Hepatocyte (in vitro differentiated cells): ENCODE measurements around the gene CTNNBIP1. TPM values are rescaled to one million over a fixed set of nuclear protein-coding genes. Genes with fewer than 3 reads are reported as not detected.

Source experiments
- DNase-seq: peaks from one replicate; pipeline ENCODE4 v3.0.0-alpha.2; 2016; ENCODE audit warnings: low spot score
- H2AFZ ChIP-seq: fragments of 200-600 bp; sonication (generic); 2 replicates; pipeline ENCODE4 v1.6.0; 2016; ENCODE audit warnings: antibody characterized with exemption, mild to moderate bottlenecking
- H3K27ac ChIP-seq: fragments of 200-600 bp; sonication (generic); 2 replicates; pipeline ENCODE4 v1.5.1; 2016; ENCODE audit warnings: mild to moderate bottlenecking
- H3K27me3 ChIP-seq: fragments of 200-600 bp; sonication (generic); 2 replicates; pipeline ENCODE4 v1.6.1; 2016
- H3K36me3 ChIP-seq: fragments of 200-600 bp; sonication (generic); replicated peaks from 2 replicates; pipeline ENCODE4 v1.5.1; 2016; ENCODE audit warnings: low read depth; ENCODE audit not compliant: insufficient read depth
- H3K4me1 ChIP-seq: fragments of 200-600 bp; sonication (generic); 2 replicates; pipeline ENCODE4 v1.5.1; 2016; ENCODE audit warnings: mild to moderate bottlenecking, moderate library complexity; ENCODE audit not compliant: insufficient read depth
- H3K4me2 ChIP-seq: fragments of 200-600 bp; sonication (generic); 2 replicates; pipeline ENCODE4 v1.6.0; 2016
- H3K4me3 ChIP-seq: fragments of 200-600 bp; sonication (generic); 2 replicates; pipeline ENCODE4 v1.5.1; 2016; ENCODE audit warnings: mild to moderate bottlenecking
- H3K79me2 ChIP-seq: fragments of 200-600 bp; sonication (generic); 2 replicates; pipeline ENCODE4 v1.6.0; 2017; ENCODE audit warnings: mild to moderate bottlenecking
- H3K9me2 ChIP-seq: fragments of 200-600 bp; sonication (generic); replicated peaks from 2 replicates; pipeline ENCODE4 v1.6.0; 2017; ENCODE audit warnings: mild to moderate bottlenecking; ENCODE audit not compliant: insufficient read depth
- H3K9me3 ChIP-seq: fragments of 200-600 bp; sonication (generic); 2 replicates; pipeline ENCODE4 v1.5.1; 2016; ENCODE audit warnings: low read depth, mild to moderate bottlenecking
- H4K20me1 ChIP-seq: fragments of 200-600 bp; sonication (generic); 2 replicates; pipeline ENCODE4 v1.6.0; 2016; ENCODE audit warnings: mild to moderate bottlenecking; ENCODE audit not compliant: insufficient read depth, poor library complexity, severe bottlenecking
- CTCF ChIP-seq: fragments of 200-600 bp; sonication (generic); IDR thresholded peaks from 2 replicates; pipeline ENCODE4 v1.5.1; 2016; ENCODE audit warnings: antibody characterized with exemption, mild to moderate bottlenecking; ENCODE audit not compliant: poor library complexity
- EZH2 ChIP-seq: fragments of 200-600 bp; sonication (generic); IDR thresholded peaks from 2 replicates; pipeline ENCODE4 v1.6.1; 2016; ENCODE audit warnings: antibody characterized with exemption, mild to moderate bottlenecking, borderline replicate concordance
- EZH2phosphoT487 ChIP-seq: fragments of 200-600 bp; sonication (generic); IDR thresholded peaks from one replicate; pipeline ENCODE4 v1.6.1; 2018; ENCODE audit warnings: antibody characterized with exemption, mild to moderate bottlenecking, low read depth, moderate library complexity; ENCODE audit not compliant: unreplicated experiment, severe bottlenecking
- WGBS: methylation state at CpG from one replicate; pipeline ENCODE4 v1.1.6; 2016; ENCODE audit warnings: low lambda C conversion rate; ENCODE audit errors: missing lambda C conversion rate; 5-methylcytosine and 5-hydroxymethylcytosine counted together
- polyA plus RNA-seq: library from polyadenylated mRNA; unstranded; fragments of >200 nt; fragmentation: Nextera tagmentation; extraction: Ambion mirVana; gene quantifications from 2 replicates; pipeline ENCODE4 v1.2.1, GENCODE V29; 2016
- total RNA-seq: library from RNA; depleted of rRNA; stranded (reverse); fragments of >200 nt; gene quantifications from 2 replicates; pipeline ENCODE4 v1.2.3, GENCODE V29; 2014

The CTNNBIP1 gene
- total and polyA plus RNA-seq, 2 experiments from 2014 or later = 25.2 to 49.8 TPM

GRCh38 chr1:9823943-9824701, 85.9 kb downstream of the CTNNBIP1 start, which contains the start of gene CLSTN1:
TSS of gene CLSTN1 (minus strand) at chr1:9823965. CDS start at chr1:9823733, 232 bp downstream.
- Histone ChIP-seq H3K4me3 (peak within 1 kb of the TSS; percentile 59), H3K9me3 (no peaks in the 10 kb centered on the region)
- no peak for TF ChIP-seq EZH2
- no peak for TF ChIP-seq EZH2phosphoT487
- no peak for TF ChIP-seq CTCF

DNA sequence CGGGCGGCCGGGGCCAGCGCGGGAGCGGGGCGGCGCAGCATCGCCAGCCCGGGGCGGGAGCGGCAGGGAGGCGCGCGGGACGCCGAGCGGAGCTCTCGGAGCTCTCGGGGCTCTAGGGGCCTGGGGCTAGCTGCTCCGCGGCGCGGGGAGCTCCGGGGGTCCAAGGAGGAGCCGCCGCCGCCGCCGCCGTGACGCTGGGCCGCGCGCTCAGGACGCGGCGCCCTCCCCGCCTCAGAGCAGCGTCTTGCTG, 86.5 kb downstream of the CTNNBIP1 start:
- no peak for DNase-seq
- Histone ChIP-seq H3K4me1 (peaks cover 8% of the 10 kb centered on the region), H3K4me2 (peak overlapping the region; percentile 90), H3K36me3 (no peaks in the 10 kb centered on the region), H3K27ac (peak overlapping the region; percentile 48), H3K9me2 (no peaks in the 10 kb centered on the region), H3K9me3 (no peaks in the 10 kb centered on the region), H2AFZ (peak overlapping the region; percentile 45), H4K20me1 (peaks cover 16% of the 10 kb centered on the region), H3K79me2 (peaks cover 45% of the 10 kb centered on the region), H3K27me3 (no peaks in the 10 kb centered on the region), H3K4me3 (peak overlapping the region; percentile 59)
- TF ChIP-seq CTCF = no peak
- no peak for TF ChIP-seq EZH2phosphoT487
- no peak for TF ChIP-seq EZH2
- WGBS = 2% methylated on average over 22 of the region's 40 CpGs

More at GRCh38 chr1:9823943-9824701, 85.9 kb downstream of the CTNNBIP1 start, which contains the start of gene CLSTN1:
- H3K27me3 ChIP-seq = no peaks in the 10 kb centered on the region
- H3K4me2 ChIP-seq = peak within 1 kb of the TSS; percentile 99
- peaks cover 8% of the 10 kb centered on the region for H3K4me1 ChIP-seq
- DNase-seq = peak; percentile 95
- no peaks in the 10 kb centered on the region for H3K9me2 ChIP-seq
- peaks cover 16% of the 10 kb centered on the region for H4K20me1 ChIP-seq
- H3K79me2 ChIP-seq = peaks cover 41% of the 10 kb centered on the region
- peak within 1 kb of the TSS; percentile 97 for H2AFZ ChIP-seq
- 1% methylated on average over 51 of the region's 93 CpGs for WGBS
- H3K27ac ChIP-seq = peak within 1 kb of the TSS; percentile 64
- H3K36me3 ChIP-seq = no peaks in the 10 kb centered on the region

- peak overlapping the region; percentile 45 for H2AFZ ChIP-seq
- peaks cover 16% of the 10 kb centered on the region for H4K20me1 ChIP-seq
- H3K9me2 ChIP-seq = no peaks in the 10 kb centered on the region
- peak overlapping the region; percentile 48 for H3K27ac ChIP-seq
- peak overlapping the region; percentile 59 for H3K4me3 ChIP-seq
- H3K79me2 ChIP-seq = peaks cover 50% of the 10 kb centered on the region
- no peaks in the 10 kb centered on the region for H3K9me3 ChIP-seq
- 2% methylated on average over 64 of the region's 71 CpGs for WGBS
- H3K36me3 ChIP-seq = no peaks in the 10 kb centered on the region
- H3K4me1 ChIP-seq = peaks cover 8% of the 10 kb centered on the region
- peak overlapping the region; percentile 90 for H3K4me2 ChIP-seq
- DNase-seq = no peak
- H3K27me3 ChIP-seq = no peaks in the 10 kb centered on the region
- no peak for TF ChIP-seq EZH2phosphoT487
- no peak for TF ChIP-seq CTCF
- TF ChIP-seq EZH2 = no peak
Measured at GRCh38 chr1:9822897-9823692, 87.0 kb downstream of the CTNNBIP1 start.
